ENCODE measurements around the gene SFMBT2. TPM values are rescaled to one million over a fixed set of nuclear protein-coding genes. Genes with fewer than 3 reads are reported as not detected.

The SFMBT2 gene
- total RNA-seq, 1 experiment from 2014 or later: 1.3 TPM

DNA sequence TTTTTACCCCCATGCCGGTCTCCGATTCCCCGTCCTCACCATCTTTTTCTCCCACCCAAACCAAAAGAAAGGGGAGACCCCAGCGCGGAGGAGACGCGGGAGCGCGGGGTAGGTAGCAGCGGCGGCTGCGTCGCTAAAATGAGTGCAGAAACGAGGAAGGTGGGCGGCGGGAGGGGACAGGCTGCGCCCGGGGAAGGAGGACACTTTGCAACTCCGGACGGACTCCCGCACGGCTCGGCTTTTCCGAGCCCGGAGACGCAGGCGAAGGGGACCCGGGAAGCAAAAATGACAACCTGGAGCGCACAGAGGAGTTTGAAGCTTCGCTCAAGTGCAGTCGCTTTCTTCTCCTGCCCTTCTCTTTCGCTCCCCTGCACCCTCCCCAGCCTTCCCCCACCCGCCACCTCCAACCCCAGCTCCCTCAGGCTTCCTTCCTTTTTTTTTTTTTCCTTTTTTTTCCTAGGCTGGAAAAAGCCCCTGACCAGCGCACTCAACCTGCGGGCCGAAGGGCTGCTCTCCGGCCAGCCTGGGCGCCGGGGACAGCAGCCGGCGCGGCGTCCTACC, 453 bp downstream of the SFMBT2 start:
- ChIA-PET CTCF (interaction anchor here (0.6 kb wide), 2 partner anchors 127 to 486 kb away, joined by 4 to 10 read pairs; no protein-coding TSS in a partner anchor), POLR2A (interaction anchor here (0.6 kb wide), 1 partner anchor 104 kb away, joined by 7 read pairs; no protein-coding TSS in a partner anchor)
- DNase-seq (ENCODE audit: low read depth, low spot score): no peak
- no TSS peak for BruUV-seq (replicated peaks)
- peak; percentile 63 for ATAC-seq
- intact Hi-C loops (cut with micrococcal nuclease; ENCODE audit: unreplicated experiment) (loop anchor here (10.0 kb wide), 1 partner anchor 486 kb away; no protein-coding TSS in a partner anchor), in situ Hi-C loops (cut with HindIII; ENCODE audit: low pct_unique_long_range_greater_than_20kb, low sequenced_read_pairs) (no loop called here)
- no peaks in the 10 kb centered on the region for H3K9me3 ChIP-seq (ENCODE audit: control insufficient read depth, insufficient read depth, low read depth, low read length)
- no peaks in the 10 kb centered on the region for H3K4me1 ChIP-seq (ENCODE audit: control insufficient read depth, insufficient read depth, low read length)
- TF ChIP-seq, protein P1, sequence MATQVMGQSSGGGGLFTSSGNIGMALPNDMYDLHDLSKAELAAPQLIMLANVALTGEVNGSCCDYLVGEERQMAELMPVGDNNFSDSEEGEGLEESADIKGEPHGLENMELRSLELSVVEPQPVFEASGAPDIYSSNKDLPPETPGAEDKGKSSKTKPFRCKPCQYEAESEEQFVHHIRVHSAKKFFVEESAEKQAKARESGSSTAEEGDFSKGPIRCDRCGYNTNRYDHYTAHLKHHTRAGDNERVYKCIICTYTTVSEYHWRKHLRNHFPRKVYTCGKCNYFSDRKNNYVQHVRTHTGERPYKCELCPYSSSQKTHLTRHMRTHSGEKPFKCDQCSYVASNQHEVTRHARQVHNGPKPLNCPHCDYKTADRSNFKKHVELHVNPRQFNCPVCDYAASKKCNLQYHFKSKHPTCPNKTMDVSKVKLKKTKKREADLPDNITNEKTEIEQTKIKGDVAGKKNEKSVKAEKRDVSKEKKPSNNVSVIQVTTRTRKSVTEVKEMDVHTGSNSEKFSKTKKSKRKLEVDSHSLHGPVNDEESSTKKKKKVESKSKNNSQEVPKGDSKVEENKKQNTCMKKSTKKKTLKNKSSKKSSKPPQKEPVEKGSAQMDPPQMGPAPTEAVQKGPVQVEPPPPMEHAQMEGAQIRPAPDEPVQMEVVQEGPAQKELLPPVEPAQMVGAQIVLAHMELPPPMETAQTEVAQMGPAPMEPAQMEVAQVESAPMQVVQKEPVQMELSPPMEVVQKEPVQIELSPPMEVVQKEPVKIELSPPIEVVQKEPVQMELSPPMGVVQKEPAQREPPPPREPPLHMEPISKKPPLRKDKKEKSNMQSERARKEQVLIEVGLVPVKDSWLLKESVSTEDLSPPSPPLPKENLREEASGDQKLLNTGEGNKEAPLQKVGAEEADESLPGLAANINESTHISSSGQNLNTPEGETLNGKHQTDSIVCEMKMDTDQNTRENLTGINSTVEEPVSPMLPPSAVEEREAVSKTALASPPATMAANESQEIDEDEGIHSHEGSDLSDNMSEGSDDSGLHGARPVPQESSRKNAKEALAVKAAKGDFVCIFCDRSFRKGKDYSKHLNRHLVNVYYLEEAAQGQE (IDR thresholded peaks at IDR 0.05; ENCODE audit: insufficient read depth in 1 of 2, low read depth in 2 of 2, low read length in 1 of 2): no peak
- TF ChIP-seq TCF7L2 (IDR thresholded peaks at IDR 0.05; ENCODE audit: low read depth, low read length) (no peak), SIN3A (IDR thresholded peaks at IDR 0.05; ENCODE audit: borderline replicate concordance, insufficient read depth, low read depth, low read length) (no peak), POLR2AphosphoS5 (IDR thresholded peaks at IDR 0.05; ENCODE audit: low read depth, low read length) (no peak)
- TF ChIP-seq, protein P2, sequence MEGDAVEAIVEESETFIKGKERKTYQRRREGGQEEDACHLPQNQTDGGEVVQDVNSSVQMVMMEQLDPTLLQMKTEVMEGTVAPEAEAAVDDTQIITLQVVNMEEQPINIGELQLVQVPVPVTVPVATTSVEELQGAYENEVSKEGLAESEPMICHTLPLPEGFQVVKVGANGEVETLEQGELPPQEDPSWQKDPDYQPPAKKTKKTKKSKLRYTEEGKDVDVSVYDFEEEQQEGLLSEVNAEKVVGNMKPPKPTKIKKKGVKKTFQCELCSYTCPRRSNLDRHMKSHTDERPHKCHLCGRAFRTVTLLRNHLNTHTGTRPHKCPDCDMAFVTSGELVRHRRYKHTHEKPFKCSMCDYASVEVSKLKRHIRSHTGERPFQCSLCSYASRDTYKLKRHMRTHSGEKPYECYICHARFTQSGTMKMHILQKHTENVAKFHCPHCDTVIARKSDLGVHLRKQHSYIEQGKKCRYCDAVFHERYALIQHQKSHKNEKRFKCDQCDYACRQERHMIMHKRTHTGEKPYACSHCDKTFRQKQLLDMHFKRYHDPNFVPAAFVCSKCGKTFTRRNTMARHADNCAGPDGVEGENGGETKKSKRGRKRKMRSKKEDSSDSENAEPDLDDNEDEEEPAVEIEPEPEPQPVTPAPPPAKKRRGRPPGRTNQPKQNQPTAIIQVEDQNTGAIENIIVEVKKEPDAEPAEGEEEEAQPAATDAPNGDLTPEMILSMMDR (IDR thresholded peaks at IDR 0.05): no peak
- H3K36me3 ChIP-seq (ENCODE audit: control insufficient read depth, insufficient read depth, low read length): no peaks in the 10 kb centered on the region
- H3K27ac ChIP-seq (ENCODE audit: low read length): no peak overlapping the region; the same call in 1 of the 2 replicates
- H3K27me3 ChIP-seq (ENCODE audit: control insufficient read depth, insufficient read depth, low read length): no peaks in the 10 kb centered on the region; the same call in 1 of the 2 replicates
- H3K4me3 ChIP-seq (ENCODE audit: low read depth in 2 of 2, low read length in 2 of 2): peak overlapping the region; percentile 49 to 56

DNA sequence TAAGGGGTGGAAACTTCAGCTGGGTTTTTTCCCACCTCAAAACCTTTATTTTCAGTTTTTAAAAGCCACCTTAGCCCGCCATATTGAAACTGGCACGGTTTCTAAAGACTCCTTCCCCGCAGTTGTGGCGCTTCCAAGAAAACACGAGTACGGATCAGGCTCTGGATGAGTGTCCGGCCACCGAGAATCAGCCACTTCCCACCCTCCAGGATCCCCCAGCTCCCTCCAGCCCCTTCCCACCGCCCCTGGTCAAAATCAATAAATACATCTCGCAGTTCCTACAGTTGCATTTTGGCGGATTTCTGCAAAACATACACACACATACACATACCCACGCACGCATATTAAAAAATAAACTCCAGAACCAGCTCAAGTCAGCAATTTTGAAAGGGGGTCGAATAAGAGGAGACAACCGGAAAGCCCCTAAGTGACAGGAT, 1.1 kb downstream of the SFMBT2 start:
- BruUV-seq (replicated peaks): no TSS peak
- ChIA-PET CTCF (no interaction called here), POLR2A (no interaction called here)
- Histone ChIP-seq H3K27me3 (ENCODE audit: control insufficient read depth, insufficient read depth, low read length) (no peaks in the 10 kb centered on the region; the same call in 1 of the 2 replicates), H3K9me3 (ENCODE audit: control insufficient read depth, insufficient read depth, low read depth, low read length) (no peaks in the 10 kb centered on the region), H3K4me3 (ENCODE audit: low read depth in 2 of 2, low read length in 2 of 2) (peak overlapping the region; percentile 49 to 56), H3K27ac (ENCODE audit: low read length) (peak overlapping the region; percentile 23; the same call in 1 of the 2 replicates), H3K4me1 (ENCODE audit: control insufficient read depth, insufficient read depth, low read length) (no peaks in the 10 kb centered on the region), H3K36me3 (ENCODE audit: control insufficient read depth, insufficient read depth, low read length) (no peaks in the 10 kb centered on the region)
- in situ Hi-C loops (cut with HindIII; ENCODE audit: low pct_unique_long_range_greater_than_20kb, low sequenced_read_pairs): no loop called here
- TF ChIP-seq, protein P1 (IDR thresholded peaks at IDR 0.05; ENCODE audit: insufficient read depth in 1 of 2, low read depth in 2 of 2, low read length in 1 of 2): no peak
- TF ChIP-seq SIN3A (IDR thresholded peaks at IDR 0.05; ENCODE audit: borderline replicate concordance, insufficient read depth, low read depth, low read length): no peak
- TF ChIP-seq, protein P2 (IDR thresholded peaks at IDR 0.05): no peak
- DNase-seq (ENCODE audit: low read depth, low spot score) (no peak), ATAC-seq (no peak)
- intact Hi-C loops (cut with micrococcal nuclease; ENCODE audit: unreplicated experiment): loop anchor here (5.0 to 10.0 kb wide), 2 partner anchors 147 to 485 kb away; no protein-coding TSS in a partner anchor

Data from Panc1 (cell line).